SH-SY5Y (cell line): ENCODE results near the gene SLC4A8.

Source experiments
- GATA2 ChIP-seq: IDR thresholded peaks from 2 replicates; pipeline ENCODE4 v1.6.1; 2011; ENCODE audit warnings: mild to moderate bottlenecking, low read depth, low read length
- GATA3 ChIP-seq: IDR thresholded peaks from 2 replicates; pipeline ENCODE4 v1.6.1; 2011; ENCODE audit warnings: low read depth, mild to moderate bottlenecking, low read length, moderate library complexity

DNA sequence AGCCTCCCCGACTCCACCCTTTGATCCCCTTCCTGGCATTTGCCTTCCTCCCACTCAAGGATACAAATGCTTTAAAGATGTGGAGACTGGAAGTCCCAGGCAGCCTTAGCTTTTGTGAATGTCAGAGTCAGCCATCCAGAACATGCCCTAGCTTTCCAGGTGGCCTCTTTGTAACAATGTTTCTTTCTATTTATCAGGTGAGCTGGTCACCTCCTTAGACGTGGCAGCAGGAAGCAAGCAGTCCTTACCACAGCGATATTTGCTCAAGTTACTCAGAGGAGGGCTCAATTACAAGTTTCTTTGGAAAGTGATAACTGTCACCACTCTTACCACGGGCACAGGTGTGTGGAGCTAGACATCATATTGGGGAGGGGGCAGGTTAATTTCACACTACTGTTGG is 38.3 kb upstream of the SLC4A8 start:
- no peak for TF ChIP-seq GATA3
- TF ChIP-seq GATA2: no peak
